HL-60 (cell line): Measurements from ENCODE around the gene SLC16A10.

Source experiments
- DNase-seq, 2 experiments: peaks; one replicate each; pipeline ENCODE4 v3.0.0-alpha.2; 2010 to 2020; ENCODE audit warnings: low read depth in 1 of 2, low spot score in 1 of 2
- H3K27ac ChIP-seq: fragments of 250-450 bp; sonication (Bioruptor Pico); replicated peaks from 2 replicates; pipeline ENCODE4 v1.5.1; 2020; ENCODE audit warnings: mild to moderate bottlenecking, moderate library complexity
- H3K27me3 ChIP-seq: fragments of 250-450 bp; sonication (Bioruptor Pico); 2 replicates; pipeline ENCODE4 v1.5.1; 2021; ENCODE audit warnings: mild to moderate bottlenecking, moderate library complexity; ENCODE audit not compliant: insufficient read depth, poor library complexity, severe bottlenecking
- H3K4me3 ChIP-seq: replicated peaks from 2 replicates; pipeline ENCODE4 v1.5.1; 2011; ENCODE audit warnings: mild to moderate bottlenecking, control low read depth, low read length; ENCODE audit not compliant: insufficient read depth
- CTCF ChIP-seq: IDR thresholded peaks from one replicate; pipeline ENCODE4 v1.5.1; 2011; ENCODE audit warnings: low read length, control low read depth, inconsistent platforms; ENCODE audit not compliant: insufficient read depth
- GABPA ChIP-seq: IDR thresholded peaks from 2 replicates; pipeline ENCODE4 v1.6.1; 2012; ENCODE audit warnings: low read depth
- POLR2AphosphoS5 ChIP-seq: IDR thresholded peaks from 2 replicates; pipeline ENCODE4 v1.6.1; 2012; ENCODE audit warnings: low read depth
- REST ChIP-seq: IDR thresholded peaks from 2 replicates; pipeline ENCODE4 v1.6.1; 2012; ENCODE audit warnings: low read depth; ENCODE audit not compliant: insufficient replicate concordance
- SPI1 ChIP-seq: IDR thresholded peaks from 2 replicates; pipeline ENCODE4 v1.6.1; 2012; ENCODE audit warnings: low read depth, mild to moderate bottlenecking, borderline replicate concordance
- long read RNA-seq: library from polyadenylated mRNA; unstranded; transcript quantifications from one replicate; pipeline ENCODE4 v2.0.0, GENCODE V29; 2020

Gene SLC16A10
- long read RNA-seq, partial matches to known transcripts, result 0 of 8 reads
- long read RNA-seq, other reads (novel, unspliced or antisense), result 8 of 8 reads

GRCh38 chr6:111087106-111087835, at the start of gene SLC16A10:
SLC16A10 (plus strand) TSS chr6:111087503; CDS start chr6:111087753, 250 bp downstream.
- Histone ChIP-seq H3K27me3 (peaks cover 24% of the 10 kb centered on the region), H3K27ac (no peak within 1 kb of the TSS), H3K4me3 (peak within 1 kb of the TSS; percentile 63)
- peak; percentile 13 to 43 for DNase-seq
- TF ChIP-seq POLR2AphosphoS5 (no peak), GABPA (no peak), CTCF (no peak), REST (no peak), SPI1 (no peak)

- Histone ChIP-seq H3K27ac (no peak overlapping the region), H3K4me3 (no peak overlapping the region), H3K27me3 (no peaks in the 10 kb centered on the region)
- no peak for DNase-seq
- TF ChIP-seq GABPA (no peak), SPI1 (no peak), CTCF (no peak), POLR2AphosphoS5 (no peak), REST (no peak)
Observed at GRCh38 chr6:111038534-111039252, 48.6 kb upstream of the SLC16A10 start.

GRCh38 chr6:111041917-111042316, 45.4 kb upstream of the SLC16A10 start:
- no peaks in the 10 kb centered on the region for H3K27me3 ChIP-seq
- no peak for DNase-seq
- no peak overlapping the region for H3K27ac ChIP-seq
- no peak for TF ChIP-seq POLR2AphosphoS5
- TF ChIP-seq SPI1, result no peak
- no peak for TF ChIP-seq CTCF
- TF ChIP-seq GABPA, result no peak
- TF ChIP-seq REST, result no peak
- H3K4me3 ChIP-seq, result no peak overlapping the region
